MCF 10A (cell line): Measurements from ENCODE around the gene TRNAU1AP. TPM values are rescaled to one million over a fixed set of nuclear protein-coding genes. Genes with fewer than 3 reads are reported as not detected.
"Not testable (repeated sequence)": the region's sequence is repeated elsewhere in the genome, so short reads cannot be mapped to it uniquely, and the experiment has no call there.

ENCODE experiments used
- BruUV-seq: library from RNA; stranded (reverse); fragments of 400-500 nt; replicated peaks from 2 replicates; lab custom pipeline; 2021; lab: Mats Ljungman, UMichigan
- CTCF ChIA-PET: fragments of 300-600 bp; sonication (Branson Sonifier 250); formaldehyde crosslinking; extraction: SDS; loops from one replicate; lab custom pipeline; 2021; ENCODE audit warnings: antibody characterized with exemption, inconsistent platforms; lab: Yijun Ruan, JAX
- POLR2A ChIA-PET: fragments of 300-600, 350-650 bp; sonication (Branson Sonifier 250); formaldehyde crosslinking; extraction: SDS; loops from one replicate; lab custom pipeline; 2020; ENCODE audit warnings: antibody characterized with exemption, inconsistent platforms; lab: Yijun Ruan, JAX
- DNase-seq: peaks from one replicate; pipeline ENCODE4 v3.0.0-alpha.2; 2018; ENCODE audit not compliant: unreplicated experiment
- H3K27ac Mint-ChIP-seq: one replicate; pipeline ENCODE4 v1.8.0; 2022; ENCODE audit warnings: mild to moderate bottlenecking, low read depth, mixed read lengths; ENCODE audit not compliant: unreplicated experiment
- H3K27me3 Mint-ChIP-seq: one replicate; pipeline ENCODE4 v1.8.0; 2022; ENCODE audit warnings: mixed read lengths; ENCODE audit not compliant: insufficient read depth, unreplicated experiment
- H3K36me3 Mint-ChIP-seq: one replicate; pipeline ENCODE4 v1.8.0; 2022; ENCODE audit warnings: mild to moderate bottlenecking, moderate library complexity, mixed read lengths; ENCODE audit not compliant: insufficient read depth, unreplicated experiment
- H3K4me1 Mint-ChIP-seq: one replicate; pipeline ENCODE4 v1.8.0; 2022; ENCODE audit warnings: mixed read lengths; ENCODE audit not compliant: insufficient read depth, unreplicated experiment
- H3K4me3 Mint-ChIP-seq: one replicate; pipeline ENCODE4 v1.8.0; 2022; ENCODE audit warnings: mild to moderate bottlenecking, moderate library complexity, mixed read lengths; ENCODE audit not compliant: unreplicated experiment
- H3K9me3 Mint-ChIP-seq: one replicate; pipeline ENCODE4 v1.8.0; 2022; ENCODE audit warnings: mixed read lengths; ENCODE audit not compliant: unreplicated experiment
- intact Hi-C: fragments of 100-400 bp; cut with micrococcal nuclease; formaldehyde crosslinking; loops from 2 replicates; pipeline ENCODE4 v1.14.1; 2022
- total RNA-seq: library from RNA; stranded (reverse); gene quantifications from 2 replicates; pipeline ENCODE4 v1.2.3, GENCODE V29; 2022
- TF ChIP-seq, protein P1 (sequence below): fragments of 200-600 bp; IDR thresholded peaks from one replicate; pipeline ENCODE4 v1.8.0; 2022; ENCODE audit warnings: antibody characterized with exemption, mild to moderate bottlenecking; ENCODE audit not compliant: unreplicated experiment

Gene TRNAU1AP
- total RNA-seq, 1 experiment from 2014 or later, result 28.2 TPM

DNA sequence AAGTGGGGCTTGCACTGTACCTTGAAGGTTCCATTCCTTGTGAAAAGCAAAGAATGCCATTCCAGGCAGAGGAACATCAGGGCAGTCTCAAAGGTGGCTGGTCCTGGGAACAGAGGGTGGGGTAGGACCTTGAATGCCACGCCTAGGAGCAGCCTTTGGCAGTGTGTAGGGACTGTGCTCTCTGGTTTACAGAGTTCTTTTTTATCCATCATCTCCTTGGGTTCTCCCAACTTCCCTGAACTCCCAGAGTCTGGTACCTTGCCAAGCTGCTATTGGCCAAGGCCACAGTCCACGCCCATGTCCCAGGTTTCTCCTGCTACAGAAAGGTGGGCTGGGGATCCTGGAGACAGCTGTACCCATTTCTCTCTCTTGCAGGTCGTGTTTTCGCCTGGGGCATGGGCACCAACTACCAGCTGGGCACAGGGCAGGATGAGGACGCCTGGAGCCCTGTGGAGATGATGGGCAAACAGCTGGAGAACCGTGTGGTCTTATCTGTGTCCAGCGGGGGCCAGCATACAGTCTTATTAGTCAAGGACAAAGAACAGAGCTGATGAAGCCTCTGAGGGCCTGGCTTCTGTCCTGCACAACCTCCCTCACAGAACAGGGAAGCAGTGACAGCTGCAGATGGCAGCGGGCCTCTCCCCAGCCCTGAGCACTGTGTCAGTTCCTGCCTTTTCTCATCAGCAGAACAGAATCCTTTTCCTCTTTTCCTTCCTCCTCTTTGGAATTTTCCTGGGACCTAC is 15.3 kb upstream of the TRNAU1AP start:
- no peak overlapping the region for H3K27ac Mint-ChIP-seq
- intact Hi-C loops, result no loop called here
- no peak overlapping the region for H3K4me3 Mint-ChIP-seq
- no peaks in the 10 kb centered on the region for H3K9me3 Mint-ChIP-seq
- DNase-seq, result no peak
- H3K27me3 Mint-ChIP-seq, result no peaks in the 10 kb centered on the region
- CTCF ChIA-PET, result interaction anchor here (0.6 to 1.2 kb wide), 2 partner anchors 19 to 304 kb away, joined by 3 read pairs; no protein-coding TSS in a partner anchor
- TF ChIP-seq, protein P1, sequence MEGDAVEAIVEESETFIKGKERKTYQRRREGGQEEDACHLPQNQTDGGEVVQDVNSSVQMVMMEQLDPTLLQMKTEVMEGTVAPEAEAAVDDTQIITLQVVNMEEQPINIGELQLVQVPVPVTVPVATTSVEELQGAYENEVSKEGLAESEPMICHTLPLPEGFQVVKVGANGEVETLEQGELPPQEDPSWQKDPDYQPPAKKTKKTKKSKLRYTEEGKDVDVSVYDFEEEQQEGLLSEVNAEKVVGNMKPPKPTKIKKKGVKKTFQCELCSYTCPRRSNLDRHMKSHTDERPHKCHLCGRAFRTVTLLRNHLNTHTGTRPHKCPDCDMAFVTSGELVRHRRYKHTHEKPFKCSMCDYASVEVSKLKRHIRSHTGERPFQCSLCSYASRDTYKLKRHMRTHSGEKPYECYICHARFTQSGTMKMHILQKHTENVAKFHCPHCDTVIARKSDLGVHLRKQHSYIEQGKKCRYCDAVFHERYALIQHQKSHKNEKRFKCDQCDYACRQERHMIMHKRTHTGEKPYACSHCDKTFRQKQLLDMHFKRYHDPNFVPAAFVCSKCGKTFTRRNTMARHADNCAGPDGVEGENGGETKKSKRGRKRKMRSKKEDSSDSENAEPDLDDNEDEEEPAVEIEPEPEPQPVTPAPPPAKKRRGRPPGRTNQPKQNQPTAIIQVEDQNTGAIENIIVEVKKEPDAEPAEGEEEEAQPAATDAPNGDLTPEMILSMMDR, result no peak
- BruUV-seq, result no TSS peak
- H3K36me3 Mint-ChIP-seq, result peaks cover 55% of the 10 kb centered on the region
- H3K4me1 Mint-ChIP-seq, result no peaks in the 10 kb centered on the region
- POLR2A ChIA-PET, result interaction anchor here (0.5 to 0.7 kb wide), 2 partner anchors 29 to 305 kb away, joined by 3 to 4 read pairs; no protein-coding TSS in a partner anchor

DNA sequence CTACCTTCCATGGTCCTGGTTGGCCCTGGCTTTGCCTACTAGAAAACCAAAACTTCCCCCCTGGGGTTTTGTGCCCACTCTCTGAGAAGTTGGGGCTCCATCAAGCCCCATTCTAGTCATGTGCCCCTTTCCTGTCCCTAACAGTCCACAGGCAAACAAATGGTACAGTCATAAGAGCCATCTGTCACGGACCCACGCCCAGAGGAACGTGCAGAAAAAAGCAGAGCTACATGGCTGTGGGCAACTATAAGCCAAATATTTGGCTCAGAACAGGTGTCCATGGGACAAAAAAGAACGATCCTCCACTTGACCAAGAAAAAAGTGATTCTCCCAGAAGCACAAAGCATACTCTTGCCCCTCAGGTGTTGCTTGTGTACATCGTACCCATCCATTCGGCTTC is 14.6 kb upstream of the TRNAU1AP start:
- no peaks in the 10 kb centered on the region for H3K4me1 Mint-ChIP-seq
- TF ChIP-seq, protein P1, result no peak
- BruUV-seq, result TSS peak; percentile 80
- peaks cover 48% of the 10 kb centered on the region for H3K36me3 Mint-ChIP-seq
- H3K9me3 Mint-ChIP-seq, result no peaks in the 10 kb centered on the region
- no peaks in the 10 kb centered on the region for H3K27me3 Mint-ChIP-seq
- POLR2A ChIA-PET, result interaction anchor here (0.7 kb wide), 1 partner anchor 30 kb away, joined by 3 read pairs; no protein-coding TSS in a partner anchor
- no peak overlapping the region for H3K27ac Mint-ChIP-seq
- no peak for DNase-seq
- no peak overlapping the region for H3K4me3 Mint-ChIP-seq
- CTCF ChIA-PET, result interaction anchor here (1.2 kb wide), 1 partner anchor 20 kb away, joined by 3 read pairs; no protein-coding TSS in a partner anchor
- intact Hi-C loops, result no loop called here

DNA sequence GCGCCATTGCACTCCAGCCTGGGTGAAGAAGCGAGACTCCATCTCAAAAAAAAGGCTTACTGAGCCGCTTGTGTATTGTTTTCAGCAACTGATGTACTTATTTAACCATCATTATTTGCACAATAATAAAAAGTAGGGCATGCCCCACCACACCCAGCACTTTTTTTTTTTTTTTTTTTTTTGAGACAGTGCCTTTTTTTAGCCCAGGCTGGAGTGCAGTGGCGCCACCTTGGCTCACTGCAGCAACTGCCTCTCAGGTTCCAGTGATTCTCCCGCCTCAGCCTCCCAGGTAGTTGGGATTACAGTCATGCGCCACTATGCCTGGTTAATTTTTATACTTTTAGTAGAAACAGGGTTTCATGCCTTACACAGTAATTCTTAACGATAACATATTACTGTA is 12.2 kb upstream of the TRNAU1AP start:
- CTCF ChIA-PET, result interaction anchor here (0.6 kb wide), 1 partner anchor 13 kb away, joined by 3 read pairs; no protein-coding TSS in a partner anchor
- POLR2A ChIA-PET, result no interaction called here
- Mint-ChIP-seq H3K27ac (no peak overlapping the region), H3K9me3 (no peaks in the 10 kb centered on the region), H3K27me3 (no peaks in the 10 kb centered on the region), H3K4me1 (no peaks in the 10 kb centered on the region), H3K4me3 (no peak overlapping the region), H3K36me3 (peaks cover 30% of the 10 kb centered on the region)
- TF ChIP-seq, protein P1, result no peak
- intact Hi-C loops, result no loop called here
- DNase-seq, result peak; percentile 18
- BruUV-seq, result no TSS peak

DNA sequence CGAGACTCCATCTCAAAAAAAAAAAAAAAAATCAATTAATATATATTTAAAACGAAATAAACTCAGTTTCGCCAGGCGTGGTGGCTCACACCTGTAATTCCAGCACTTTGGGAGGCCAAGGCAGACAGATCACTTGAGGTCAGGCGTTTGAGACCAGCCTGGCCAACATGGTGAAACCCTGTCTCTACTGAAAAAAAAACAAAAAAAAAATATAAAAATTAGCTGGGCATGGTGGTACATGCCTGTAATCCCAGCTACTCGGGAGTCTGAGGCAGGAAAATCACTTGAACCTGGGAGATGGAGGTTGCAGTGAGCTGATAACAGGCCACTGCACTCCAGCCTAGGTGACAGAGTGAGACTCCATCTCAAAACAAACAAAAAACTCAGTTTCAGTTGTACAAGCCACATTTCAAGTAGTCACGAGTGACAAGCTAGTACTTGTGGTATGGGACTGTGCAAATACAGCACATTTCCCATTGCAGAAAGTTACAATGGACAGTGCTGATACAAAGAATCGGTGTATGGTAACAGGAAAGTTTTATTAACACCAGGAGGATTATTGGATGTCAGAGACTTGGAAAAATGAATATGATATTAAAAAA is 11.4 kb upstream of the TRNAU1AP start:
- peaks cover 23% of the 10 kb centered on the region for H3K36me3 Mint-ChIP-seq
- H3K4me3 Mint-ChIP-seq, DNase-seq, BruUV-seq, H3K4me1 Mint-ChIP-seq, H3K9me3 Mint-ChIP-seq, H3K27ac Mint-ChIP-seq, H3K27me3 Mint-ChIP-seq, intact Hi-C loops: not testable (repeated sequence)
- CTCF ChIA-PET, result interaction anchor here (0.9 kb wide), 1 partner anchor 182 kb away, joined by 3 read pairs; no protein-coding TSS in a partner anchor
- POLR2A ChIA-PET, result interaction anchor here (0.8 to 2.0 kb wide), 2 partner anchors 8 to 10 kb away, joined by 3 to 8 read pairs; no protein-coding TSS in a partner anchor
